Astrocyte of the spinal cord (primary cell): Measurements from ENCODE around the gene MED4.

Source experiments
- DNase-seq: peaks from one replicate; pipeline ENCODE4 v3.0.0; 2011; ENCODE audit warnings: low read depth, low spot score
- H3K4me3 ChIP-seq: 2 replicates; pipeline ENCODE4 v1.5.1; 2011; ENCODE audit warnings: low read depth, mild to moderate bottlenecking, low read length, moderate library complexity
- in situ Hi-C: cut with HindIII; loops from 2 replicates; pipeline ENCODE4 v1.10.0; 2017; ENCODE audit warnings: low sequenced_read_pairs
- TF ChIP-seq, protein P1 (sequence below): IDR thresholded peaks from 2 replicates; pipeline ENCODE4 v1.5.1; 2012; ENCODE audit warnings: low read depth, mild to moderate bottlenecking, low read length, inconsistent platforms

The MED4 gene

DNA sequence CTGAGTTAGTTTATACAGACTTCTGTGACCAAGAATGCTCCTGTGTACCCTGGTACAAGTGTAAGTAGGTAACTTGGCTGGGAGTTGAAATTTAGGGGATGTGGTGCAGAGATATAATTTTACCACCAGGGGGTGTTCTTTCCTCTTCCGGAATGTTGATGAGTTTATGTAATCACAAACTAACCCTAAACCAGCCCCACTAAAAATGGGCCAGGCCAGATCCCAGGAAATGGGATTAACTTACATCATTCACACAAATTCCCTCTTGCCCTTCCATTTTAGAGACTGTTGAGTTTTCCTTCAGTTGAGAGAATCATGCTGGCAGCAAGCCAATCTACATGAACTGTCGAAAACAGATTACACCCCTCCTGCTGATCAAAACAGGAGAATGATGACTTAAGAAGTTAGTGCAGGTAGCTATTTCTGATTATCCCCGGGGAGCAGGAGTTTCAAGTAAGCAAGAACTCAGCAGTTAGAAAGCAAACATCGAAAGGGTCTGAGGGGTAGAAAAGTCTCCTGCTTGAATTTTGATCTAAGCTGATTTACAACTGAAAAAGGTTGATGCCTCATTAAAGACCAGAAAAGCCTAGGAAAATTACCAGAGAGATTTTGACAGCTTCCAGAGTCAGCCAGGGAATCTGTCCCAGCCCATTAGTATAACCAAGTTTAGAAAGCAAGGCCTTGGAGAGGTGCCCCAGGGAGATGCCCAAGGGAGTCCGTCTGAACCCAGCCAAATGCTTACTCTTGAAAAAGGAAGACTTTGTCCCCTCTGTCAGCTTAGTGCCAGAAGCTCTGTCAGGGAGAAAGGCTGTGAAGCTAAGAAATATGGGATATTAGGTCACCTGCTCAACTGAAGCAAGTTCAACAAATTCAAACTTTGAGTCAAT is 32.3 kb upstream of the MED4 start:
- in situ Hi-C loops, result no loop called here
- TF ChIP-seq, protein P1, sequence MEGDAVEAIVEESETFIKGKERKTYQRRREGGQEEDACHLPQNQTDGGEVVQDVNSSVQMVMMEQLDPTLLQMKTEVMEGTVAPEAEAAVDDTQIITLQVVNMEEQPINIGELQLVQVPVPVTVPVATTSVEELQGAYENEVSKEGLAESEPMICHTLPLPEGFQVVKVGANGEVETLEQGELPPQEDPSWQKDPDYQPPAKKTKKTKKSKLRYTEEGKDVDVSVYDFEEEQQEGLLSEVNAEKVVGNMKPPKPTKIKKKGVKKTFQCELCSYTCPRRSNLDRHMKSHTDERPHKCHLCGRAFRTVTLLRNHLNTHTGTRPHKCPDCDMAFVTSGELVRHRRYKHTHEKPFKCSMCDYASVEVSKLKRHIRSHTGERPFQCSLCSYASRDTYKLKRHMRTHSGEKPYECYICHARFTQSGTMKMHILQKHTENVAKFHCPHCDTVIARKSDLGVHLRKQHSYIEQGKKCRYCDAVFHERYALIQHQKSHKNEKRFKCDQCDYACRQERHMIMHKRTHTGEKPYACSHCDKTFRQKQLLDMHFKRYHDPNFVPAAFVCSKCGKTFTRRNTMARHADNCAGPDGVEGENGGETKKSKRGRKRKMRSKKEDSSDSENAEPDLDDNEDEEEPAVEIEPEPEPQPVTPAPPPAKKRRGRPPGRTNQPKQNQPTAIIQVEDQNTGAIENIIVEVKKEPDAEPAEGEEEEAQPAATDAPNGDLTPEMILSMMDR, result peak; percentile 70
- peak; percentile 76 for DNase-seq
- no peak overlapping the region for H3K4me3 ChIP-seq

DNA sequence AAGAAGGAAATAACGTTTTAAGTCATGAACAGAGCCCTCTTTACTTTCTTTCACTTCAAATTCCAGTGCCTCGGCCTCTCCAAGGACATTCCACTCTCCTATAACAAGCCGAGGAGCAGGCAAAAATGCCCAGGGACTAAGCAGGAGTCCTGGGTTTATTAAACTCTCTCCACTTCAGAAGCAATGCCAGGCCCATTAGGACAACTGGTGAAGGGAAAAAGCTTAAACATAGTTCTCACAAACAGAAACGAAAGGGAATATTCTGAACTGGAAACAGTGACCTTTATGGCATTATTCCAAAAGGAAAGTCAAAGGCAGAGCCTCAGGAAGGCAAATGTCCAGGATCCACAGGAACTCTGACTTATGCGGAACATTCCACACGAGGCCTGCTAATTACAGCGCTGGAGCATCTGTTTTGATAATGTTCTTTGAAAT is 30.9 kb upstream of the MED4 start:
- in situ Hi-C loops, result no loop called here
- DNase-seq, result peak; percentile 67
- TF ChIP-seq, protein P1, result no peak
- no peak overlapping the region for H3K4me3 ChIP-seq

DNA sequence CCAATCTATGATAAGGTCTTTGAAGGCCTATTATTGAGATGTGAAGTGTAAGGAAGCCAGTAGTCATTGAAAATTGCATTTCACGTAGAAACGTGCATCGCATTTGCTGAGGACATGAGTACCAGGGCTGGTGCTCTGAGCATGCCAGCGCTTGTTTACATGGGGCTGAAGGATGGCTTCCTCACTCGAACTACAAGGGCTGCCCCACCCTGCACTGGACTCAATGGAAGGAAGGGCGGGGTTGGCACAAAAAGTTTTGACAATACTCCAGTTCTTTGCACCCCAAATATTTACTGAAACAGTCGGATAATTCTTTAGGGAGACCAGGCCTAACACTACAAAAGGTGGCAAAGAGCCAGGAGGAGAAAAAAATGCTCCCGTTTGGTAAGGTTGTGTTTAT is 28.9 kb upstream of the MED4 start:
- in situ Hi-C loops, result no loop called here
- no peak overlapping the region for H3K4me3 ChIP-seq
- DNase-seq, result no peak
- TF ChIP-seq, protein P1, result no peak

DNA sequence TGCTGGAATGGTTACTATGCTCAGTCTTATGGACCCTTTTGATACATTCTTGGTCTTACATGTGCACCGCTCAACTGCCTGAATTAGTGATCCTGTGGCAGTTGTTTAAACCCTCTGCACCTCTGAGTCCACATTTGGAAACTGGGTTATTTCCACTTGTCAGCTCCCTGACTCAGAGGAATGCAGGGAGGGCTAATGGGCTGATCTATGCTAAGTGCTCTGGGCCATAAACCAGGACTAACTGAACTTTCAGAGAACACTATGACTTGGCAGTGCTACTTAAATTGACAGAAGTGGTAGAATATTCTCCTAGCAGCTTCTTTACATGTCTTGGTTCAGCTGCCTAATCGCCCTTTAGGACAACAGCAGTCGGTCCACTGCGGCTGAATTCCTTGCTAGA is 26.8 kb upstream of the MED4 start:
- H3K4me3 ChIP-seq, result no peak overlapping the region
- TF ChIP-seq, protein P1, result no peak
- no peak for DNase-seq
- in situ Hi-C loops, result no loop called here

DNA sequence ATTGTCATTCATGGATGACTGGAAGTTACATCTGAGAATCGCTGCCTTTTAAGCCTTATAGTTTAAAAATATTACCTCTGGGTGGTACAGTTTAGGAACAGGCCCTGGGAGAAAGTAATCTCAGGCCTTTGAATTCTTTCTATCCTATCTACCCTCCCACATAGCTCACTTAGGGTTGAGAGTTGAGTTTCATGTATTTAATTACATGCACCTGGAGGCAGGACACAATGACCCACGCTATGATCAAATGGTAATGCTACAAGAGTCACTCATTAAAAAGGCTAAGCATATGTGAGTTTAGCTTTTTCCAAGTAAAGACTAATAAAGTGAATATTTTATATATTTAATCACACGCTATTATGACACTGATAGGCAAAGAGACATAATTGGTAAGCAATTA is 25.3 kb upstream of the MED4 start:
- no peak overlapping the region for H3K4me3 ChIP-seq
- in situ Hi-C loops, result no loop called here
- DNase-seq, result no peak
- TF ChIP-seq, protein P1, result no peak

DNA sequence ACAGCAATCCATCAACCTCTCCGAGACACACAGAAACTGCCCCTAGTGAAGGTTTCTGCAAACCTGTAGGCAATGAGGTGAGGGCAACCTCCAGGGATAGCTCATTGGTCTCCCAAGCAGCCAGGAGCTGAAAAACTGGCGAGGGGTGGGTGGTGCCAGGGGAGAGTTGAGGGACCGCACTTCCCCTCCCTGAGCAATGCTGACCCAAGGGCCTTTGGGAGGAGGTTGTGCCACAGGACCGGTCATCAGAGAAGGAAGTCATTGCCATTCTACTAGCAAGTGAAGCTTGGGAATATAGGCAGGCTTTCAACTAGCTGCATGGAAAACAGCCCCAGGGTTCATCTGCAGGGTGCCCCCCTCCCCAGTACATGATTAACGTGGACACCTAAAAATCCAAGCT is 23.1 kb upstream of the MED4 start:
- TF ChIP-seq, protein P1, result no peak
- in situ Hi-C loops, result no loop called here
- H3K4me3 ChIP-seq, result no peak overlapping the region
- DNase-seq, result no peak
